Epidermal melanocyte (primary cell): ENCODE data around the gene ATP8A1.

ENCODE experiments used
- DNase-seq: peaks from one replicate; pipeline ENCODE4 v3.0.0; 2011; ENCODE audit warnings: low spot score; ENCODE audit not compliant: insufficient read length

The ATP8A1 gene

GRCh38 chr4:42627885-42628646 is 28.8 kb downstream of the ATP8A1 start:
- no peak for DNase-seq

- no peak for DNase-seq
Measured at GRCh38 chr4:42626629-42627146, 30.2 kb downstream of the ATP8A1 start.

GRCh38 chr4:42625329-42625728 is 31.6 kb downstream of the ATP8A1 start:
- DNase-seq: no peak

- no peak for DNase-seq
Measured at GRCh38 chr4:42624551-42624950, 32.4 kb downstream of the ATP8A1 start.

- DNase-seq: no peak
Measured at GRCh38 chr4:42618023-42618422, 38.9 kb downstream of the ATP8A1 start.

GRCh38 chr4:42617030-42617429 is 39.9 kb downstream of the ATP8A1 start:
- DNase-seq: no peak

GRCh38 chr4:42616572-42616971 is 40.3 kb downstream of the ATP8A1 start:
- no peak for DNase-seq

GRCh38 chr4:42615131-42615763 is 41.7 kb downstream of the ATP8A1 start:
- no peak for DNase-seq

- no peak for DNase-seq
Measured at GRCh38 chr4:42612898-42613297, 44.0 kb downstream of the ATP8A1 start.

GRCh38 chr4:42610941-42611340 is 46.0 kb downstream of the ATP8A1 start:
- no peak for DNase-seq

- no peak for DNase-seq
Measured at GRCh38 chr4:42609051-42609450, 47.9 kb downstream of the ATP8A1 start.

GRCh38 chr4:42608551-42608950 is 48.4 kb downstream of the ATP8A1 start:
- DNase-seq: no peak

GRCh38 chr4:42607011-42607726 is 49.7 kb downstream of the ATP8A1 start:
- no peak for DNase-seq

GRCh38 chr4:42605264-42605663 is 51.6 kb downstream of the ATP8A1 start:
- DNase-seq: no peak

- no peak for DNase-seq
Measured at GRCh38 chr4:42603862-42604261, 53.0 kb downstream of the ATP8A1 start.

GRCh38 chr4:42600578-42600977 is 56.3 kb downstream of the ATP8A1 start:
- DNase-seq: no peak

- DNase-seq: no peak
Measured at GRCh38 chr4:42596918-42597317, 60.0 kb downstream of the ATP8A1 start.

GRCh38 chr4:42594888-42595287 is 62.0 kb downstream of the ATP8A1 start:
- DNase-seq: no peak

- DNase-seq: no peak
Measured at GRCh38 chr4:42588909-42589308, 68.0 kb downstream of the ATP8A1 start.

- DNase-seq: no peak
Measured at GRCh38 chr4:42586775-42587174, 70.1 kb downstream of the ATP8A1 start.

GRCh38 chr4:42579903-42580302 is 77.0 kb downstream of the ATP8A1 start:
- DNase-seq: no peak

- no peak for DNase-seq
Measured at GRCh38 chr4:42578187-42578586, 78.7 kb downstream of the ATP8A1 start.
